MCF 10A (cell line): ENCODE data around the gene MYO9A. TPM values are rescaled to one million over a fixed set of nuclear protein-coding genes. Genes with fewer than 3 reads are reported as not detected.
"Not testable (repeated sequence)": the region's sequence is repeated elsewhere in the genome, so short reads cannot be mapped to it uniquely, and the experiment has no call there.

ENCODE experiments used
- BruUV-seq: library from RNA; stranded (reverse); fragments of 400-500 nt; replicated peaks from 2 replicates; lab custom pipeline; 2021; lab: Mats Ljungman, UMichigan
- CTCF ChIA-PET: fragments of 300-600 bp; sonication (Branson Sonifier 250); formaldehyde crosslinking; extraction: SDS; loops from one replicate; lab custom pipeline; 2021; ENCODE audit warnings: antibody characterized with exemption, inconsistent platforms; lab: Yijun Ruan, JAX
- POLR2A ChIA-PET: fragments of 300-600, 350-650 bp; sonication (Branson Sonifier 250); formaldehyde crosslinking; extraction: SDS; loops from one replicate; lab custom pipeline; 2020; ENCODE audit warnings: antibody characterized with exemption, inconsistent platforms; lab: Yijun Ruan, JAX
- DNase-seq: peaks from one replicate; pipeline ENCODE4 v3.0.0-alpha.2; 2018; ENCODE audit not compliant: unreplicated experiment
- H3K27ac Mint-ChIP-seq: one replicate; pipeline ENCODE4 v1.8.0; 2022; ENCODE audit warnings: mild to moderate bottlenecking, low read depth, mixed read lengths; ENCODE audit not compliant: unreplicated experiment
- H3K27me3 Mint-ChIP-seq: one replicate; pipeline ENCODE4 v1.8.0; 2022; ENCODE audit warnings: mixed read lengths; ENCODE audit not compliant: insufficient read depth, unreplicated experiment
- H3K36me3 Mint-ChIP-seq: one replicate; pipeline ENCODE4 v1.8.0; 2022; ENCODE audit warnings: mild to moderate bottlenecking, moderate library complexity, mixed read lengths; ENCODE audit not compliant: insufficient read depth, unreplicated experiment
- H3K4me1 Mint-ChIP-seq: one replicate; pipeline ENCODE4 v1.8.0; 2022; ENCODE audit warnings: mixed read lengths; ENCODE audit not compliant: insufficient read depth, unreplicated experiment
- H3K4me3 Mint-ChIP-seq: one replicate; pipeline ENCODE4 v1.8.0; 2022; ENCODE audit warnings: mild to moderate bottlenecking, moderate library complexity, mixed read lengths; ENCODE audit not compliant: unreplicated experiment
- H3K9me3 Mint-ChIP-seq: one replicate; pipeline ENCODE4 v1.8.0; 2022; ENCODE audit warnings: mixed read lengths; ENCODE audit not compliant: unreplicated experiment
- CTCF ChIP-seq: fragments of 200-600 bp; IDR thresholded peaks from one replicate; pipeline ENCODE4 v1.8.0; 2022; ENCODE audit warnings: antibody characterized with exemption, mild to moderate bottlenecking; ENCODE audit not compliant: unreplicated experiment
- intact Hi-C: fragments of 100-400 bp; cut with micrococcal nuclease; formaldehyde crosslinking; loops from 2 replicates; pipeline ENCODE4 v1.14.1; 2022
- total RNA-seq: library from RNA; stranded (reverse); gene quantifications from 2 replicates; pipeline ENCODE4 v1.2.3, GENCODE V29; 2022

Gene MYO9A
- total RNA-seq, 1 experiment from 2014 or later, result 40.8 TPM

- Mint-ChIP-seq H3K27ac (no peak overlapping the region), H3K4me3 (no peak overlapping the region), H3K36me3 (peaks cover 43% of the 10 kb centered on the region), H3K27me3 (no peaks in the 10 kb centered on the region), H3K4me1 (no peaks in the 10 kb centered on the region), H3K9me3 (no peaks in the 10 kb centered on the region)
- ChIA-PET POLR2A (interaction anchor here (1.2 kb wide), 1 partner anchor 18 kb away, joined by 3 read pairs; no protein-coding TSS in a partner anchor), CTCF (no interaction called here)
- no peak for TF ChIP-seq CTCF
- no peak for DNase-seq
- no TSS peak for BruUV-seq
- intact Hi-C loops, result no loop called here
Observed at GRCh38 chr15:71880276-71880675, 237.7 kb downstream of the MYO9A start.

GRCh38 chr15:71874245-71874644 lies 243.7 kb downstream of the MYO9A start:
- TF ChIP-seq CTCF, result no peak
- intact Hi-C loops, result no loop called here
- POLR2A ChIA-PET, result no interaction called here
- Mint-ChIP-seq H3K4me3 (no peak overlapping the region), H3K9me3 (no peaks in the 10 kb centered on the region), H3K27ac (no peak overlapping the region), H3K4me1 (no peaks in the 10 kb centered on the region), H3K36me3 (peaks cover 17% of the 10 kb centered on the region), H3K27me3 (no peaks in the 10 kb centered on the region)
- DNase-seq, result no peak
- CTCF ChIA-PET, result no interaction called here
- no TSS peak for BruUV-seq

- H3K36me3 Mint-ChIP-seq, H3K4me3 Mint-ChIP-seq, H3K27me3 Mint-ChIP-seq, H3K4me1 Mint-ChIP-seq, H3K27ac Mint-ChIP-seq, CTCF ChIA-PET, intact Hi-C loops, POLR2A ChIA-PET, DNase-seq, H3K9me3 Mint-ChIP-seq, BruUV-seq: not testable (repeated sequence)
Observed at GRCh38 chr15:71858232-71858631, 259.7 kb downstream of the MYO9A start.

GRCh38 chr15:71853543-71853942 lies 264.4 kb downstream of the MYO9A start:
- intact Hi-C loops, result no loop called here
- DNase-seq, result no peak
- Mint-ChIP-seq H3K27ac (no peak overlapping the region), H3K4me1 (no peaks in the 10 kb centered on the region), H3K27me3 (no peaks in the 10 kb centered on the region), H3K36me3 (peaks cover 28% of the 10 kb centered on the region), H3K4me3 (no peak overlapping the region), H3K9me3 (no peaks in the 10 kb centered on the region)
- POLR2A ChIA-PET, result interaction anchor here (1.0 to 1.4 kb wide), 2 partner anchors 14 to 33 kb away, joined by 3 to 4 read pairs; no protein-coding TSS in a partner anchor
- BruUV-seq, result no TSS peak
- CTCF ChIA-PET, result interaction anchor here (0.7 kb wide), 1 partner anchor 46 kb away, joined by 3 read pairs; no protein-coding TSS in a partner anchor
- no peak for TF ChIP-seq CTCF
